HepG2 (cell line): ENCODE data around the gene SHROOM1. TPM values are rescaled to one million over a fixed set of nuclear protein-coding genes. Genes with fewer than 3 reads are reported as not detected.

Experiments used
- ARNT2 ChIP-seq: sonication (generic); formaldehyde crosslinking; IDR thresholded peaks from 2 replicates; pipeline ENCODE4 v1.8.0; 2022; ENCODE audit warnings: mild to moderate bottlenecking, low read depth, missing genetic modification reagents, moderate library complexity
- DPF2 ChIP-seq: sonication (generic); formaldehyde crosslinking; IDR thresholded peaks from 2 replicates; pipeline ENCODE4 v1.4.0; 2020; ENCODE audit warnings: mild to moderate bottlenecking, low read depth, missing genetic modification reagents, borderline replicate concordance
- IRX3 ChIP-seq: sonication (generic); formaldehyde crosslinking; IDR thresholded peaks from 2 replicates; pipeline ENCODE4 v1.8.1; 2023; ENCODE audit warnings: mild to moderate bottlenecking, low read depth, missing genetic modification reagents, borderline replicate concordance
- NFE2L1 ChIP-seq: sonication (generic); formaldehyde crosslinking; IDR thresholded peaks from 2 replicates; pipeline ENCODE4 v1.4.0; 2020; ENCODE audit warnings: missing genetic modification reagents, mild to moderate bottlenecking, borderline replicate concordance
- NR2F2 ChIP-seq: IDR thresholded peaks from 2 replicates; pipeline ENCODE4 v1.6.1; 2012; ENCODE audit warnings: low read depth, inconsistent platforms, borderline replicate concordance
- NRL ChIP-seq: sonication (generic); formaldehyde crosslinking; IDR thresholded peaks from 2 replicates; pipeline ENCODE4 v1.5.0; 2020; ENCODE audit warnings: missing genetic modification reagents, mild to moderate bottlenecking, moderate library complexity, borderline replicate concordance
- SMAD9 ChIP-seq: sonication (generic); formaldehyde crosslinking; IDR thresholded peaks from 2 replicates; pipeline ENCODE4 v1.5.1; 2020; ENCODE audit warnings: mild to moderate bottlenecking, missing genetic modification reagents
- SPEN ChIP-seq: sonication (generic); formaldehyde crosslinking; IDR thresholded peaks from 2 replicates; pipeline ENCODE4 v1.5.1; 2020; ENCODE audit warnings: low read depth, mild to moderate bottlenecking, missing genetic modification reagents
- ZNF124 ChIP-seq: sonication (generic); formaldehyde crosslinking; IDR thresholded peaks from 2 replicates; pipeline ENCODE4 v1.4.0; 2020; ENCODE audit warnings: missing genetic modification reagents
- ZNF205 ChIP-seq: IDR thresholded peaks from 2 replicates; pipeline ENCODE4 v1.6.1; 2018; ENCODE audit warnings: missing biosample characterization, missing genetic modification reagents
- polyA plus RNA-seq, 8 experiments: library from polyadenylated mRNA; depleted of rRNA in 3 of 8; stranded (reverse) in 7 of 8; unstranded in 1 of 8; fragments of >200 nt; fragmentation: Illumina TruSeq in 4 of 8; extraction: Trizol in 4 of 8; gene quantifications; 2 replicates each; pipeline versions ENCODE4 v1.2.1 to v1.2.3, GENCODE V29; 2011 to 2016; ENCODE audit warnings: low read depth in 4 of 8, missing spikeins in 1 of 8, mixed read lengths in 1 of 8; ENCODE audit not compliant: insufficient read depth in 1 of 8
- total RNA-seq, 5 experiments: library from RNA; depleted of rRNA; stranded (reverse); fragments of >200 nt; fragmentation: Illumina TruSeq; extraction: Trizol; gene quantifications; 2 replicates each; pipeline ENCODE4 v1.2.3, GENCODE V29; 2016; ENCODE audit warnings: low read depth in 1 of 5
- TF ChIP-seq, protein P1 (sequence below): IDR thresholded peaks from 2 replicates; pipeline ENCODE4 v1.6.1; 2016
- TF ChIP-seq, protein P2 (sequence below): sonication (generic); formaldehyde crosslinking; IDR thresholded peaks from 2 replicates; pipeline ENCODE4 v1.4.0; 2020; ENCODE audit warnings: missing genetic modification reagents
- TF ChIP-seq, protein P3 (sequence below): sonication (generic); formaldehyde crosslinking; conservative IDR thresholded peaks from 2 replicates; pipeline ENCODE4 v1.5.0; 2020; ENCODE audit warnings: missing genetic modification reagents
- TF ChIP-seq, protein P4 (sequence below): sonication (generic); formaldehyde crosslinking; IDR thresholded peaks from 2 replicates; pipeline ENCODE4 v1.4.0; 2020; ENCODE audit warnings: missing genetic modification reagents, mild to moderate bottlenecking, borderline replicate concordance
- TF ChIP-seq, protein P5 (sequence below): sonication (generic); formaldehyde crosslinking; IDR thresholded peaks from 2 replicates; pipeline ENCODE4 v1.5.0; 2020; ENCODE audit warnings: mild to moderate bottlenecking, missing genetic modification reagents, borderline replicate concordance

Gene SHROOM1
- total and polyA plus RNA-seq, 2 of the 13 experiments (the other 11 are each of a cell fraction or from before 2014, with no cell fraction given): 18.2 to 25.7 TPM

DNA sequence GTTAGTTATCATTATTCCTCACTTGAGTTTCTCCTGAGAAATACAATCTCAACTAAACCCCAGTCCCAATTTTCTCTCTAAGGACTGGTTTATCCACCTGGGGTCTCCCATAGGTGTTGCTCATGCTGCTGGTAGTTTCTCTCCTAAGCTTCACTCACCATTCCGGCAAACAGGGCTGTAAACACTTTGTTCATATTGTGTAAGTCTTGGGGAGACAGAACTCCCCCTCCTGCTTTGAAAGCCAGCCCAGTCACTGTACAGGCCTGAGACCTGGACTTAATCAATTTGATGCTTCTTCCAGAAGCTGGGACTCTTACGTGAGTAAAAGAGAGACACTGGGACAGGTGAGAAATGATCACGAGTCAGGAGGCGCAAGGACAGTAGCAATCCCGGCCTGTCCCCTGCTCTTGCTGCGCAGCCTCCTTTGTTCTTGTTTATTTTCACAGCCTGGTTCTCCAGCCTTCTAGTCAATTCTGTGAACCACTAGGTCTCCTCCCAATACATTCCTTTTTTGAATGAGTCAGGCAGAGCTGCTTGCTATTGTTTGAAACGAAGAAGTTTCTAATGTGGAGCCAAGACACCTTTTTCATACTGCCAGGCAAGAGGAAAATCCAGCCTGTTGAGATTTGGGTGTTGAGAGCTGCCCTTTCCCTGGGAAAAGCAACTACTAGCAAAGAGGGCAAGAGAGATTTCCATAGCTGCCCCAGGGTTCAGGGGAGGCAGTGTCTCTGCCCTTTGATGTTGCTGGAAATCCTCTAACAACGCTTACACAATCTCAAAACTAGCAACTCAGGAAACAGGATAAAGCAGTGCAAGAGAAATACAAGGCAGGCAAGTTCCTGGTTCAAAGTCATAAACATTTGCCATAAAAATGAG is 9.2 kb upstream of the SHROOM1 start (continued):
- TF ChIP-seq NFE2L1 (no peak), ARNT2 (CRISPR knock-in tag) (no peak), DPF2 (CRISPR knock-in tag) (peak; percentile 66; the same call in 1 of the 2 replicates), NR2F2 (peak; percentile 76), NRL (CRISPR knock-in tag) (no peak), ZNF124 (CRISPR knock-in tag) (peak; percentile 76), SPEN (CRISPR knock-in tag) (peak; percentile 46; the same call in 1 of the 2 replicates), ZNF205 (CRISPR knock-in tag) (peak; percentile 69; the same call in 1 of the 2 replicates), IRX3 (CRISPR knock-in tag) (no peak), SMAD9 (CRISPR knock-in tag) (no peak)
- TF ChIP-seq, protein P1, sequence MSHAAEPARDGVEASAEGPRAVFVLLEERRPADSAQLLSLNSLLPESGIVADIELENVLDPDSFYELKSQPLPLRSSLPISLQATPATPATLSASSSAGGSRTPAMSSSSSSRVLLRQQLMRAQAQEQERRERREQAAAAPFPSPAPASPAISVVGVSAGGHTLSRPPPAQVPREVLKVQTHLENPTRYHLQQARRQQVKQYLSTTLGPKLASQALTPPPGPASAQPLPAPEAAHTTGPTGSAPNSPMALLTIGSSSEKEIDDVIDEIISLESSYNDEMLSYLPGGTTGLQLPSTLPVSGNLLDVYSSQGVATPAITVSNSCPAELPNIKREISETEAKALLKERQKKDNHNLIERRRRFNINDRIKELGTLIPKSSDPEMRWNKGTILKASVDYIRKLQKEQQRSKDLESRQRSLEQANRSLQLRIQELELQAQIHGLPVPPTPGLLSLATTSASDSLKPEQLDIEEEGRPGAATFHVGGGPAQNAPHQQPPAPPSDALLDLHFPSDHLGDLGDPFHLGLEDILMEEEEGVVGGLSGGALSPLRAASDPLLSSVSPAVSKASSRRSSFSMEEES (CRISPR knock-in tag): peak; percentile 19; the same call in 1 of the 2 replicates
- TF ChIP-seq, protein P2, sequence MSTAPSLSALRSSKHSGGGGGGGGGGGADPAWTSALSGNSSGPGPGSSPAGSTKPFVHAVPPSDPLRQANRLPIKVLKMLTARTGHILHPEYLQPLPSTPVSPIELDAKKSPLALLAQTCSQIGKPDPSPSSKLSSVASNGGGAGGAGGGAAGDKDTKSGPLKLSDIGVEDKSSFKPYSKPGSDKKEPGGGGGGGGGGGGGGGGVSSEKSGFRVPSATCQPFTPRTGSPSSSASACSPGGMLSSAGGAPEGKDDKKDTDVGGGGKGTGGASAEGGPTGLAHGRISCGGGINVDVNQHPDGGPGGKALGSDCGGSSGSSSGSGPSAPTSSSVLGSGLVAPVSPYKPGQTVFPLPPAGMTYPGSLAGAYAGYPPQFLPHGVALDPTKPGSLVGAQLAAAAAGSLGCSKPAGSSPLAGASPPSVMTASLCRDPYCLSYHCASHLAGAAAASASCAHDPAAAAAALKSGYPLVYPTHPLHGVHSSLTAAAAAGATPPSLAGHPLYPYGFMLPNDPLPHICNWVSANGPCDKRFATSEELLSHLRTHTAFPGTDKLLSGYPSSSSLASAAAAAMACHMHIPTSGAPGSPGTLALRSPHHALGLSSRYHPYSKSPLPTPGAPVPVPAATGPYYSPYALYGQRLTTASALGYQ (CRISPR knock-in tag): 0 out of 2 replicates have a peak, but pooled peaks have one; percentile 28
- TF ChIP-seq, protein P3, sequence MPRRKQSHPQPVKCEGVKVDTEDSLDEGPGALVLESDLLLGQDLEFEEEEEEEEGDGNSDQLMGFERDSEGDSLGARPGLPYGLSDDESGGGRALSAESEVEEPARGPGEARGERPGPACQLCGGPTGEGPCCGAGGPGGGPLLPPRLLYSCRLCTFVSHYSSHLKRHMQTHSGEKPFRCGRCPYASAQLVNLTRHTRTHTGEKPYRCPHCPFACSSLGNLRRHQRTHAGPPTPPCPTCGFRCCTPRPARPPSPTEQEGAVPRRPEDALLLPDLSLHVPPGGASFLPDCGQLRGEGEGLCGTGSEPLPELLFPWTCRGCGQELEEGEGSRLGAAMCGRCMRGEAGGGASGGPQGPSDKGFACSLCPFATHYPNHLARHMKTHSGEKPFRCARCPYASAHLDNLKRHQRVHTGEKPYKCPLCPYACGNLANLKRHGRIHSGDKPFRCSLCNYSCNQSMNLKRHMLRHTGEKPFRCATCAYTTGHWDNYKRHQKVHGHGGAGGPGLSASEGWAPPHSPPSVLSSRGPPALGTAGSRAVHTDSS (CRISPR knock-in tag): no peak
- TF ChIP-seq, protein P4, sequence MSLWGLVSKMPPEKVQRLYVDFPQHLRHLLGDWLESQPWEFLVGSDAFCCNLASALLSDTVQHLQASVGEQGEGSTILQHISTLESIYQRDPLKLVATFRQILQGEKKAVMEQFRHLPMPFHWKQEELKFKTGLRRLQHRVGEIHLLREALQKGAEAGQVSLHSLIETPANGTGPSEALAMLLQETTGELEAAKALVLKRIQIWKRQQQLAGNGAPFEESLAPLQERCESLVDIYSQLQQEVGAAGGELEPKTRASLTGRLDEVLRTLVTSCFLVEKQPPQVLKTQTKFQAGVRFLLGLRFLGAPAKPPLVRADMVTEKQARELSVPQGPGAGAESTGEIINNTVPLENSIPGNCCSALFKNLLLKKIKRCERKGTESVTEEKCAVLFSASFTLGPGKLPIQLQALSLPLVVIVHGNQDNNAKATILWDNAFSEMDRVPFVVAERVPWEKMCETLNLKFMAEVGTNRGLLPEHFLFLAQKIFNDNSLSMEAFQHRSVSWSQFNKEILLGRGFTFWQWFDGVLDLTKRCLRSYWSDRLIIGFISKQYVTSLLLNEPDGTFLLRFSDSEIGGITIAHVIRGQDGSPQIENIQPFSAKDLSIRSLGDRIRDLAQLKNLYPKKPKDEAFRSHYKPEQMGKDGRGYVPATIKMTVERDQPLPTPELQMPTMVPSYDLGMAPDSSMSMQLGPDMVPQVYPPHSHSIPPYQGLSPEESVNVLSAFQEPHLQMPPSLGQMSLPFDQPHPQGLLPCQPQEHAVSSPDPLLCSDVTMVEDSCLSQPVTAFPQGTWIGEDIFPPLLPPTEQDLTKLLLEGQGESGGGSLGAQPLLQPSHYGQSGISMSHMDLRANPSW (CRISPR knock-in tag): 0 out of 2 replicates have a peak, but pooled peaks have one; percentile 64
- TF ChIP-seq, protein P5, sequence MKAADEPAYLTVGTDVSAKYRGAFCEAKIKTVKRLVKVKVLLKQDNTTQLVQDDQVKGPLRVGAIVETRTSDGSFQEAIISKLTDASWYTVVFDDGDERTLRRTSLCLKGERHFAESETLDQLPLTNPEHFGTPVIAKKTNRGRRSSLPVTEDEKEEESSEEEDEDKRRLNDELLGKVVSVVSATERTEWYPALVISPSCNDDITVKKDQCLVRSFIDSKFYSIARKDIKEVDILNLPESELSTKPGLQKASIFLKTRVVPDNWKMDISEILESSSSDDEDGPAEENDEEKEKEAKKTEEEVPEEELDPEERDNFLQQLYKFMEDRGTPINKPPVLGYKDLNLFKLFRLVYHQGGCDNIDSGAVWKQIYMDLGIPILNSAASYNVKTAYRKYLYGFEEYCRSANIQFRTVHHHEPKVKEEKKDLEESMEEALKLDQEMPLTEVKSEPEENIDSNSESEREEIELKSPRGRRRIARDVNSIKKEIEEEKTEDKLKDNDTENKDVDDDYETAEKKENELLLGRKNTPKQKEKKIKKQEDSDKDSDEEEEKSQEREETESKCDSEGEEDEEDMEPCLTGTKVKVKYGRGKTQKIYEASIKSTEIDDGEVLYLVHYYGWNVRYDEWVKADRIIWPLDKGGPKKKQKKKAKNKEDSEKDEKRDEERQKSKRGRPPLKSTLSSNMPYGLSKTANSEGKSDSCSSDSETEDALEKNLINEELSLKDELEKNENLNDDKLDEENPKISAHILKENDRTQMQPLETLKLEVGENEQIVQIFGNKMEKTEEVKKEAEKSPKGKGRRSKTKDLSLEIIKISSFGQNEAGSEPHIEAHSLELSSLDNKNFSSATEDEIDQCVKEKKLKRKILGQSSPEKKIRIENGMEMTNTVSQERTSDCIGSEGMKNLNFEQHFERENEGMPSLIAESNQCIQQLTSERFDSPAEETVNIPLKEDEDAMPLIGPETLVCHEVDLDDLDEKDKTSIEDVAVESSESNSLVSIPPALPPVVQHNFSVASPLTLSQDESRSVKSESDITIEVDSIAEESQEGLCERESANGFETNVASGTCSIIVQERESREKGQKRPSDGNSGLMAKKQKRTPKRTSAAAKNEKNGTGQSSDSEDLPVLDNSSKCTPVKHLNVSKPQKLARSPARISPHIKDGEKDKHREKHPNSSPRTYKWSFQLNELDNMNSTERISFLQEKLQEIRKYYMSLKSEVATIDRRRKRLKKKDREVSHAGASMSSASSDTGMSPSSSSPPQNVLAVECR (CRISPR knock-in tag): peak; percentile 38; the same call in 1 of the 2 replicates
